DMS114 treated with DMSO at 0.1 percent for 48 hours (cell line): Measurements from ENCODE around the gene GIMD1.
"Not testable (repeated sequence)": the region's sequence is repeated elsewhere in the genome, so short reads cannot be mapped to it uniquely, and the experiment has no call there.

Source experiments
- DNase-seq: peaks from one replicate; lab custom pipeline; 2025; ENCODE audit not compliant: unreplicated experiment; lab: John Stamatoyannopoulos, UW

GIMD1 gene

GRCh38 chr4:106353786-106354185, 14.8 kb downstream of the GIMD1 start:
- DNase-seq, result no peak

- no peak for DNase-seq
These were observed 17.6 kb downstream of the GIMD1 start for GRCh38 chr4:106351016-106351415.

GRCh38 chr4:106347167-106347566, 21.4 kb downstream of the GIMD1 start:
- DNase-seq, result no peak

GRCh38 chr4:106344647-106344970, 24.0 kb downstream of the GIMD1 start:
- DNase-seq, result no peak

- no peak for DNase-seq
These were observed 24.5 kb downstream of the GIMD1 start for GRCh38 chr4:106343865-106344646.

GRCh38 chr4:106340774-106341173, 27.8 kb downstream of the GIMD1 start:
- no peak for DNase-seq

GRCh38 chr4:106339431-106339830, 29.1 kb downstream of the GIMD1 start:
- DNase-seq, result no peak

GRCh38 chr4:106338671-106339070, 29.9 kb downstream of the GIMD1 start:
- DNase-seq, result no peak

- no peak for DNase-seq
These were observed 30.7 kb downstream of the GIMD1 start for GRCh38 chr4:106337916-106338315.

- DNase-seq, result no peak
These were observed 32.0 kb downstream of the GIMD1 start for GRCh38 chr4:106336618-106337017.

GRCh38 chr4:106334741-106335470, 33.7 kb downstream of the GIMD1 start:
- DNase-seq, result no peak

GRCh38 chr4:106333186-106333585, 35.4 kb downstream of the GIMD1 start:
- DNase-seq, result no peak

GRCh38 chr4:106329041-106329618, 39.4 kb downstream of the GIMD1 start:
- peak; percentile 33 for DNase-seq

- DNase-seq, result no peak
These were observed 42.8 kb downstream of the GIMD1 start for GRCh38 chr4:106325800-106326199.

GRCh38 chr4:106323119-106323518, 45.5 kb downstream of the GIMD1 start:
- no peak for DNase-seq

GRCh38 chr4:106321814-106322213, 46.8 kb downstream of the GIMD1 start:
- DNase-seq, result not testable (repeated sequence)

GRCh38 chr4:106321168-106321567, 47.4 kb downstream of the GIMD1 start:
- DNase-seq, result not testable (repeated sequence)

- no peak for DNase-seq
These were observed 48.3 kb downstream of the GIMD1 start for GRCh38 chr4:106320235-106320634.

GRCh38 chr4:106318511-106318910, 50.1 kb downstream of the GIMD1 start:
- no peak for DNase-seq

- no peak for DNase-seq
These were observed 50.8 kb downstream of the GIMD1 start for GRCh38 chr4:106317815-106318214.

GRCh38 chr4:106316773-106317409, 51.7 kb downstream of the GIMD1 start:
- no peak for DNase-seq
